Measurements from ENCODE around the gene HELT. TPM values are rescaled to one million over a fixed set of nuclear protein-coding genes. Genes with fewer than 3 reads are reported as not detected.

The HELT gene
- total RNA-seq, 4 donors from 2014 or later: not detected

GRCh38 chr4:185011408-185011807 is 6.9 kb upstream of the HELT start:
- Histone ChIP-seq H3K27ac (no peak overlapping the region), H3K4me3 (no peak overlapping the region), H3K4me1 (no peaks in the 10 kb centered on the region), H3K36me3 (no peaks in the 10 kb centered on the region), H3K9me3 (no peaks in the 10 kb centered on the region), H3K27me3 (peaks cover 0 to 10% of the 10 kb centered on the region in 2 donors)
- TF ChIP-seq POLR2A (IDR thresholded peaks at IDR 0.05): no peak
- peak in 3 of 6 experiments; percentile 7 to 30 (median 12) for TF ChIP-seq CTCF (IDR thresholded peaks at IDR 0.05)
- no peak for DNase-seq

GRCh38 chr4:185013417-185014125 is 4.7 kb upstream of the HELT start:
- no peak for DNase-seq

GRCh38 chr4:185015108-185015507 is 3.2 kb upstream of the HELT start:
- DNase-seq: no peak
- Histone ChIP-seq H3K27ac (no peak overlapping the region), H3K4me3 (no peak overlapping the region), H3K36me3 (no peaks in the 10 kb centered on the region), H3K27me3 (peaks cover 0 to 26% of the 10 kb centered on the region in 2 donors), H3K9me3 (no peaks in the 10 kb centered on the region), H3K4me1 (peaks cover 0 to 12% (median 0%) of the 10 kb centered on the region in 4 donors)
- no peak for TF ChIP-seq POLR2A (IDR thresholded peaks at IDR 0.05)
- no peak for TF ChIP-seq CTCF (IDR thresholded peaks at IDR 0.05)

More at GRCh38 chr4:185013417-185014125, 4.7 kb upstream of the HELT start:
- H3K4me1 ChIP-seq: peaks cover 0 to 4% (median 0%) of the 10 kb centered on the region in 4 donors
- H3K27ac ChIP-seq: no peak overlapping the region
- H3K36me3 ChIP-seq: no peaks in the 10 kb centered on the region
- no peak overlapping the region for H3K4me3 ChIP-seq
- H3K9me3 ChIP-seq: no peaks in the 10 kb centered on the region
- no peak for TF ChIP-seq POLR2A (IDR thresholded peaks at IDR 0.05)
- TF ChIP-seq CTCF (IDR thresholded peaks at IDR 0.05): no peak
- H3K27me3 ChIP-seq: peaks cover 0 to 16% of the 10 kb centered on the region in 2 donors

- peaks cover 0 to 38% of the 10 kb centered on the region in 2 donors for H3K27me3 ChIP-seq
- H3K27ac ChIP-seq: no peak overlapping the region
- no peaks in the 10 kb centered on the region for H3K9me3 ChIP-seq
- peaks cover 0 to 24% (median 0%) of the 10 kb centered on the region in 4 donors for H3K4me1 ChIP-seq
- no peak for DNase-seq
- TF ChIP-seq POLR2A (IDR thresholded peaks at IDR 0.05) (no peak), CTCF (IDR thresholded peaks at IDR 0.05) (no peak)
- H3K36me3 ChIP-seq: no peaks in the 10 kb centered on the region
- no peak overlapping the region for H3K4me3 ChIP-seq
These were observed 2.0 kb upstream of the HELT start for GRCh38 chr4:185016101-185016940.

GRCh38 chr4:185016946-185017758 is 1.1 kb upstream of the HELT start:
- Histone ChIP-seq H3K27ac (no peak overlapping the region), H3K9me3 (no peaks in the 10 kb centered on the region), H3K27me3 (peaks cover 0 to 40% of the 10 kb centered on the region in 2 donors), H3K36me3 (no peaks in the 10 kb centered on the region), H3K4me3 (no peak overlapping the region), H3K4me1 (peaks cover 0 to 24% (median 0%) of the 10 kb centered on the region in 4 donors)
- no peak for TF ChIP-seq POLR2A (IDR thresholded peaks at IDR 0.05)
- no peak for TF ChIP-seq CTCF (IDR thresholded peaks at IDR 0.05)
- no peak for DNase-seq
